CD8-positive, alpha-beta memory T cell (primary cell): ENCODE data around the gene PLEKHA7. TPM values are rescaled to one million over a fixed set of nuclear protein-coding genes. Genes with fewer than 3 reads are reported as not detected.

Source experiments
- CTCF ChIA-PET: fragments of 350-600 bp; sonication (Branson Sonifier 250); formaldehyde crosslinking; loops from one replicate; lab custom pipeline; 2021; ENCODE audit warnings: antibody characterized with exemption; lab: Charles Lee
- POLR2A ChIA-PET: fragments of 350-600 bp; sonication (Branson Sonifier 250); formaldehyde crosslinking; loops from one replicate; lab custom pipeline; 2021; ENCODE audit warnings: antibody characterized with exemption; lab: Charles Lee
- DNase-seq, 5 donors: peaks; one replicate each; pipeline versions ENCODE4 v3.0.0 to v3.0.0-alpha.2; 2020 to 2022; ENCODE audit warnings: mixed read lengths in 1 of 5
- H3K27ac ChIP-seq: one replicate; pipeline ENCODE4 v1.7.0; 2013; ENCODE audit warnings: low read depth, mild to moderate bottlenecking, low read length, moderate library complexity
- H3K27me3 ChIP-seq: 2 replicates; pipeline ENCODE4 v1.7.0; 2013; ENCODE audit warnings: low read length, mild to moderate bottlenecking; ENCODE audit not compliant: insufficient read depth, poor library complexity, severe bottlenecking
- H3K36me3 ChIP-seq: 2 replicates; pipeline ENCODE4 v1.7.0; 2013; ENCODE audit warnings: mild to moderate bottlenecking, low read length, moderate library complexity; ENCODE audit not compliant: insufficient read depth
- H3K4me1 ChIP-seq: 2 replicates; pipeline ENCODE4 v1.7.0; 2013; ENCODE audit warnings: mild to moderate bottlenecking, low read length, moderate library complexity; ENCODE audit not compliant: insufficient read depth
- H3K4me3 ChIP-seq: 2 replicates; pipeline ENCODE4 v1.7.0; 2013; ENCODE audit warnings: mild to moderate bottlenecking, low read length
- H3K9me3 ChIP-seq: 2 replicates; pipeline ENCODE4 v1.7.0; 2013; ENCODE audit warnings: mild to moderate bottlenecking, low read length
- H3K27ac Mint-ChIP-seq, 8 donors: one replicate each; pipeline ENCODE4 v1.8.0; 2020 to 2021; ENCODE audit warnings: mixed read lengths in 8 of 8, mild to moderate bottlenecking in 6 of 8, inconsistent platforms in 3 of 8, moderate library complexity in 3 of 8
- H3K27me3 Mint-ChIP-seq, 2 donors: one replicate each; pipeline ENCODE4 v1.8.0; 2020 to 2021; ENCODE audit warnings: mixed read lengths in 2 of 2, mild to moderate bottlenecking in 1 of 2, moderate library complexity in 1 of 2
- H3K36me3 Mint-ChIP-seq, 3 donors: one replicate each; pipeline ENCODE4 v1.8.0; 2020 to 2021; ENCODE audit warnings: mixed read lengths in 3 of 3, inconsistent platforms in 1 of 3, mild to moderate bottlenecking in 1 of 3
- H3K4me1 Mint-ChIP-seq, 3 donors: one replicate each; pipeline ENCODE4 v1.8.0; 2020 to 2021; ENCODE audit warnings: mixed read lengths in 3 of 3, inconsistent platforms in 1 of 3, mild to moderate bottlenecking in 1 of 3
- H3K4me3 Mint-ChIP-seq, 7 donors: one replicate each; pipeline ENCODE4 v1.8.0; 2020 to 2021; ENCODE audit warnings: mixed read lengths in 7 of 7, mild to moderate bottlenecking in 6 of 7, moderate library complexity in 4 of 7, inconsistent platforms in 2 of 7
- H3K9me3 Mint-ChIP-seq, 5 donors: one replicate each; pipeline ENCODE4 v1.8.0; 2020 to 2022; ENCODE audit warnings: mixed read lengths in 5 of 5, mild to moderate bottlenecking in 3 of 5, moderate library complexity in 2 of 5, inconsistent platforms in 1 of 5
- polyA plus RNA-seq: library from polyadenylated mRNA; unstranded; fragments of 300-500 nt; fragmentation: Illumina TruSeq; gene quantifications from one replicate; pipeline ENCODE4 v1.2.3, GENCODE V29; 2021
- total RNA-seq, 2 experiments: library from RNA; stranded (reverse); gene quantifications; one replicate each; pipeline ENCODE4 v1.2.3, GENCODE V29; 2021

Gene PLEKHA7
- total and polyA plus RNA-seq, 3 experiments from 2014 or later = 4.1 to 6.6 (median 5.3) TPM

GRCh38 chr11:16844268-16844771 is 169.9 kb downstream of the PLEKHA7 start:
- Histone ChIP-seq H3K27ac (no peak overlapping the region), H3K36me3 (no peaks in the 10 kb centered on the region), H3K27me3 (no peaks in the 10 kb centered on the region), H3K4me3 (no peak overlapping the region), H3K4me1 (no peaks in the 10 kb centered on the region), H3K9me3 (no peaks in the 10 kb centered on the region)
- no peak overlapping the region for H3K4me3 Mint-ChIP-seq
- peaks cover 0 to 2% of the 10 kb centered on the region in 2 donors for H3K27me3 Mint-ChIP-seq
- peaks cover 4 to 9% (median 6%) of the 10 kb centered on the region in 3 donors for H3K36me3 Mint-ChIP-seq
- ChIA-PET CTCF (no interaction called here), POLR2A (no interaction called here)
- DNase-seq = no peak
- no peaks in the 10 kb centered on the region for H3K4me1 Mint-ChIP-seq
- H3K27ac Mint-ChIP-seq = no peak overlapping the region
- no peaks in the 10 kb centered on the region for H3K9me3 Mint-ChIP-seq

GRCh38 chr11:16843294-16843693 is 170.9 kb downstream of the PLEKHA7 start:
- Histone ChIP-seq H3K9me3 (no peaks in the 10 kb centered on the region), H3K4me1 (no peaks in the 10 kb centered on the region), H3K36me3 (no peaks in the 10 kb centered on the region), H3K27me3 (no peaks in the 10 kb centered on the region), H3K4me3 (no peak overlapping the region), H3K27ac (no peak overlapping the region)
- DNase-seq = no peak
- Mint-ChIP-seq H3K4me1 (no peaks in the 10 kb centered on the region), H3K4me3 (no peak overlapping the region), H3K36me3 (peaks cover 4 to 9% (median 6%) of the 10 kb centered on the region in 3 donors), H3K27ac (no peak overlapping the region), H3K27me3 (peaks cover 0 to 2% of the 10 kb centered on the region in 2 donors), H3K9me3 (no peaks in the 10 kb centered on the region)
- POLR2A ChIA-PET = no interaction called here
- CTCF ChIA-PET = no interaction called here

- DNase-seq = no peak
- H3K27ac Mint-ChIP-seq = no peak overlapping the region
- no peak overlapping the region for H3K4me3 Mint-ChIP-seq
- Histone ChIP-seq H3K27ac (no peak overlapping the region), H3K4me3 (no peak overlapping the region), H3K4me1 (no peaks in the 10 kb centered on the region), H3K27me3 (no peaks in the 10 kb centered on the region), H3K36me3 (no peaks in the 10 kb centered on the region), H3K9me3 (no peaks in the 10 kb centered on the region)
- no peaks in the 10 kb centered on the region for H3K9me3 Mint-ChIP-seq
- H3K36me3 Mint-ChIP-seq = peaks cover 4 to 9% (median 6%) of the 10 kb centered on the region in 3 donors
- H3K27me3 Mint-ChIP-seq = peaks cover 2 to 8% of the 10 kb centered on the region in 2 donors
- ChIA-PET CTCF (no interaction called here), POLR2A (no interaction called here)
- no peaks in the 10 kb centered on the region for H3K4me1 Mint-ChIP-seq
Observed at GRCh38 chr11:16841984-16842383, 172.2 kb downstream of the PLEKHA7 start.

GRCh38 chr11:16841481-16841880 is 172.7 kb downstream of the PLEKHA7 start:
- no peaks in the 10 kb centered on the region for H3K36me3 ChIP-seq
- Mint-ChIP-seq H3K9me3 (no peaks in the 10 kb centered on the region), H3K4me3 (no peak overlapping the region), H3K36me3 (peaks cover 4 to 6% (median 5%) of the 10 kb centered on the region in 3 donors), H3K27ac (no peak overlapping the region), H3K4me1 (no peaks in the 10 kb centered on the region), H3K27me3 (peaks cover 2 to 8% of the 10 kb centered on the region in 2 donors)
- POLR2A ChIA-PET = no interaction called here
- no peak overlapping the region for H3K27ac ChIP-seq
- CTCF ChIA-PET = no interaction called here
- H3K4me3 ChIP-seq = no peak overlapping the region
- H3K4me1 ChIP-seq = no peaks in the 10 kb centered on the region
- no peaks in the 10 kb centered on the region for H3K27me3 ChIP-seq
- no peaks in the 10 kb centered on the region for H3K9me3 ChIP-seq
- no peak for DNase-seq

- Histone ChIP-seq H3K4me1 (no peaks in the 10 kb centered on the region), H3K36me3 (no peaks in the 10 kb centered on the region), H3K4me3 (no peak overlapping the region), H3K27me3 (no peaks in the 10 kb centered on the region), H3K27ac (no peak overlapping the region), H3K9me3 (no peaks in the 10 kb centered on the region)
- Mint-ChIP-seq H3K27me3 (peaks cover under 1 to 8% of the 10 kb centered on the region in 2 donors), H3K4me3 (no peak overlapping the region), H3K4me1 (no peaks in the 10 kb centered on the region), H3K36me3 (peaks cover 4 to 6% (median 4%) of the 10 kb centered on the region in 3 donors), H3K27ac (no peak overlapping the region), H3K9me3 (no peaks in the 10 kb centered on the region)
- POLR2A ChIA-PET = no interaction called here
- DNase-seq = no peak
- CTCF ChIA-PET = no interaction called here
Observed at GRCh38 chr11:16840951-16841350, 173.3 kb downstream of the PLEKHA7 start.

- CTCF ChIA-PET = no interaction called here
- Mint-ChIP-seq H3K27me3 (peaks cover 0 to 8% of the 10 kb centered on the region in 2 donors), H3K27ac (peak overlapping the region in 1 of 8 donors; percentile 11), H3K4me1 (no peaks in the 10 kb centered on the region), H3K9me3 (no peaks in the 10 kb centered on the region), H3K4me3 (no peak overlapping the region), H3K36me3 (peaks cover 4 to 6% (median 4%) of the 10 kb centered on the region in 3 donors)
- DNase-seq = no peak
- no peaks in the 10 kb centered on the region for H3K36me3 ChIP-seq
- H3K9me3 ChIP-seq = no peaks in the 10 kb centered on the region
- no peak overlapping the region for H3K4me3 ChIP-seq
- H3K27ac ChIP-seq = no peak overlapping the region
- no peaks in the 10 kb centered on the region for H3K4me1 ChIP-seq
- POLR2A ChIA-PET = no interaction called here
- H3K27me3 ChIP-seq = no peaks in the 10 kb centered on the region
Observed at GRCh38 chr11:16839821-16840220, 174.4 kb downstream of the PLEKHA7 start.

GRCh38 chr11:16834384-16834783 is 179.8 kb downstream of the PLEKHA7 start:
- H3K4me3 ChIP-seq = no peak overlapping the region
- Mint-ChIP-seq H3K27ac (no peak overlapping the region), H3K27me3 (peaks cover 0 to 8% of the 10 kb centered on the region in 2 donors), H3K4me3 (no peak overlapping the region), H3K36me3 (no peaks in the 10 kb centered on the region), H3K9me3 (no peaks in the 10 kb centered on the region), H3K4me1 (no peaks in the 10 kb centered on the region)
- ChIA-PET CTCF (no interaction called here), POLR2A (no interaction called here)
- H3K27me3 ChIP-seq = no peaks in the 10 kb centered on the region
- no peaks in the 10 kb centered on the region for H3K36me3 ChIP-seq
- no peak for DNase-seq
- H3K9me3 ChIP-seq = no peaks in the 10 kb centered on the region
- no peaks in the 10 kb centered on the region for H3K4me1 ChIP-seq
- no peak overlapping the region for H3K27ac ChIP-seq

- POLR2A ChIA-PET = no interaction called here
Observed at GRCh38 chr11:16833026-16833425, 181.2 kb downstream of the PLEKHA7 start.

More at GRCh38 chr11:16833026-16833425, 181.2 kb downstream of the PLEKHA7 start:
- Mint-ChIP-seq H3K4me3 (no peak overlapping the region), H3K27me3 (peaks cover 0 to 7% of the 10 kb centered on the region in 2 donors), H3K9me3 (no peaks in the 10 kb centered on the region), H3K4me1 (no peaks in the 10 kb centered on the region), H3K36me3 (peaks cover 0 to 3% (median 0%) of the 10 kb centered on the region in 3 donors), H3K27ac (no peak overlapping the region)
- no peaks in the 10 kb centered on the region for H3K9me3 ChIP-seq
- no peaks in the 10 kb centered on the region for H3K4me1 ChIP-seq
- H3K4me3 ChIP-seq = no peak overlapping the region
- CTCF ChIA-PET = interaction anchor here (1.2 kb wide), 1 partner anchor 13 kb away, joined by 4 read pairs; no protein-coding TSS in a partner anchor
- H3K27ac ChIP-seq = no peak overlapping the region
- DNase-seq = no peak
- no peaks in the 10 kb centered on the region for H3K27me3 ChIP-seq
- H3K36me3 ChIP-seq = no peaks in the 10 kb centered on the region
